Fibroblast of lung (primary cell): ENCODE results near the gene CCDC92. TPM values are rescaled to one million over a fixed set of nuclear protein-coding genes. Genes with fewer than 3 reads are reported as not detected.

Source experiments
- DNase-seq, 2 donors: peaks; one replicate each; pipeline versions ENCODE4 v3.0.0 to v3.0.0-alpha.2; 2010; ENCODE audit warnings: low read depth in 2 of 2
- H2AFZ ChIP-seq: 2 replicates; pipeline ENCODE4 v1.5.1; 2012; ENCODE audit warnings: low read length, control low read depth, inconsistent platforms
- H3K27ac ChIP-seq: 2 replicates; pipeline ENCODE4 v1.5.1; 2011; ENCODE audit warnings: low read length, control low read depth; ENCODE audit not compliant: insufficient read depth
- H3K27me3 ChIP-seq: 2 replicates; pipeline ENCODE4 v1.5.1; 2011; ENCODE audit warnings: mild to moderate bottlenecking, low read length; ENCODE audit not compliant: control insufficient read depth, insufficient read depth
- H3K36me3 ChIP-seq: 2 replicates; pipeline ENCODE4 v1.5.1; 2011; ENCODE audit warnings: low read length; ENCODE audit not compliant: control insufficient read depth, insufficient read depth
- H3K4me1 ChIP-seq: 2 replicates; pipeline ENCODE4 v1.5.1; 2011; ENCODE audit warnings: low read length; ENCODE audit not compliant: control insufficient read depth, insufficient read depth; ENCODE audit errors: extremely low read depth
- H3K4me2 ChIP-seq: 2 replicates; pipeline ENCODE4 v1.5.1; 2011; ENCODE audit warnings: low read length, control low read depth; ENCODE audit not compliant: insufficient read depth; ENCODE audit errors: extremely low read depth
- H3K4me3 ChIP-seq, 4 experiments: fragments of 200-600 bp in 1 of 4; sonication (generic) in 1 of 4; replicated peaks in 1 of 4; 2 replicates each; pipeline ENCODE4 v1.5.1; 2011 to 2016; ENCODE audit warnings: low read length in 4 of 4, low read depth in 3 of 4, mild to moderate bottlenecking in 3 of 4, control low read depth in 2 of 4, inconsistent platforms in 1 of 4, mixed read lengths in 1 of 4; ENCODE audit not compliant: insufficient read depth in 1 of 4; ENCODE audit errors: control extremely low read depth in 1 of 4
- H3K79me2 ChIP-seq: 2 replicates; pipeline ENCODE4 v1.5.1; 2012; ENCODE audit warnings: mild to moderate bottlenecking, low read length, inconsistent platforms; ENCODE audit not compliant: control insufficient read depth, insufficient read depth
- H3K9ac ChIP-seq: 2 replicates; pipeline ENCODE4 v1.5.1; 2011; ENCODE audit warnings: mild to moderate bottlenecking, low read length, control low read depth; ENCODE audit not compliant: insufficient read depth
- H3K9me3 ChIP-seq: 2 replicates; pipeline ENCODE4 v1.5.1; 2012; ENCODE audit warnings: low read depth, low read length; ENCODE audit not compliant: control insufficient read depth, insufficient read depth
- H4K20me1 ChIP-seq: 2 replicates; pipeline ENCODE4 v1.5.1; 2011; ENCODE audit warnings: low read length; ENCODE audit not compliant: control insufficient read depth, insufficient read depth; ENCODE audit errors: extremely low read depth
- CTCF ChIP-seq, 2 donors: IDR thresholded peaks in 1 of 2; conservative IDR thresholded peaks in 1 of 2; 1 replicate in 1 of 2; 2 replicates in 1 of 2; pipeline ENCODE4 v1.5.1; 2011 to 2012; ENCODE audit warnings: low read length in 2 of 2, control low read depth in 1 of 2, inconsistent platforms in 1 of 2, low read depth in 1 of 2, mild to moderate bottlenecking in 1 of 2
- EZH2 ChIP-seq: IDR thresholded peaks from 2 replicates; pipeline ENCODE4 v1.5.1; 2012; ENCODE audit warnings: low read length, control low read depth, mild to moderate bottlenecking; ENCODE audit errors: missing control alignments
- polyA plus RNA-seq, 2 donors: library from polyadenylated mRNA; depleted of rRNA in 1 of 2; stranded (reverse) in 1 of 2; unstranded in 1 of 2; fragments of >200 nt; gene quantifications; 2 replicates each; pipeline ENCODE4 v1.2.1, GENCODE V29; 2011 to 2012; ENCODE audit warnings: missing spikeins in 1 of 2
- total RNA-seq: library from RNA; depleted of rRNA; stranded (reverse); fragments of >200 nt; gene quantifications from 2 replicates; pipeline ENCODE4 v1.2.1, GENCODE V29; 2014

The CCDC92 gene
- total and polyA plus RNA-seq, 2 donors (not counting 1 experiment from before 2014, with no cell fraction given), result 13.2 to 42.3 TPM

GRCh38 chr12:123942911-123943648 is 29.6 kb downstream of the CCDC92 start:
- H3K9me3 ChIP-seq, result no peaks in the 10 kb centered on the region
- no peak overlapping the region for H3K4me2 ChIP-seq
- H3K4me3 ChIP-seq, result no peak overlapping the region
- no peaks in the 10 kb centered on the region for H4K20me1 ChIP-seq
- H3K4me1 ChIP-seq, result no peaks in the 10 kb centered on the region
- TF ChIP-seq EZH2, result no peak
- no peak for TF ChIP-seq CTCF (conservative IDR thresholded peaks at IDR 0.05 in 1 of 2, IDR thresholded peaks at IDR 0.05 in 1 of 2; ENCODE audit: low read depth in 1 of 2, low read length in 2 of 2)
- H3K79me2 ChIP-seq, result no peaks in the 10 kb centered on the region
- DNase-seq, result peak; percentile 45 to 66
- H3K36me3 ChIP-seq, result no peaks in the 10 kb centered on the region
- H2AFZ ChIP-seq, result no peak overlapping the region
- no peaks in the 10 kb centered on the region for H3K27me3 ChIP-seq
- H3K27ac ChIP-seq, result no peak overlapping the region
- H3K9ac ChIP-seq, result no peak overlapping the region

- H3K4me2 ChIP-seq, result peak overlapping the region; percentile 8
- no peak overlapping the region for H3K9ac ChIP-seq
- no peak overlapping the region for H2AFZ ChIP-seq
- peak; percentile 81 to 89 for DNase-seq
- no peaks in the 10 kb centered on the region for H3K4me1 ChIP-seq
- TF ChIP-seq EZH2 (no peak), CTCF (conservative IDR thresholded peaks at IDR 0.05 in 1 of 2, IDR thresholded peaks at IDR 0.05 in 1 of 2; ENCODE audit: low read depth in 1 of 2, low read length in 2 of 2) (no peak)
- no peaks in the 10 kb centered on the region for H4K20me1 ChIP-seq
- no peak overlapping the region for H3K27ac ChIP-seq
- H3K4me3 ChIP-seq, result no peak overlapping the region
- H3K36me3 ChIP-seq, result no peaks in the 10 kb centered on the region
- H3K9me3 ChIP-seq, result no peaks in the 10 kb centered on the region
- H3K27me3 ChIP-seq, result no peaks in the 10 kb centered on the region
- no peaks in the 10 kb centered on the region for H3K79me2 ChIP-seq
Measured at GRCh38 chr12:123942238-123942653, 30.4 kb downstream of the CCDC92 start.

GRCh38 chr12:123941624-123942237 is 30.9 kb downstream of the CCDC92 start:
- no peak overlapping the region for H2AFZ ChIP-seq
- DNase-seq, result peak in 1 of 2 donors; percentile 57
- H3K79me2 ChIP-seq, result no peaks in the 10 kb centered on the region
- no peak overlapping the region for H3K4me2 ChIP-seq
- H3K4me3 ChIP-seq, result no peak overlapping the region
- H3K36me3 ChIP-seq, result peaks cover 2% of the 10 kb centered on the region
- H3K4me1 ChIP-seq, result no peaks in the 10 kb centered on the region
- TF ChIP-seq CTCF (conservative IDR thresholded peaks at IDR 0.05 in 1 of 2, IDR thresholded peaks at IDR 0.05 in 1 of 2; ENCODE audit: low read depth in 1 of 2, low read length in 2 of 2) (no peak), EZH2 (no peak)
- H4K20me1 ChIP-seq, result no peaks in the 10 kb centered on the region
- H3K9me3 ChIP-seq, result no peaks in the 10 kb centered on the region
- H3K27ac ChIP-seq, result no peak overlapping the region
- H3K9ac ChIP-seq, result no peak overlapping the region
- H3K27me3 ChIP-seq, result no peaks in the 10 kb centered on the region
